DOHH2 (cell line): ENCODE data around the gene ATP11A.

Source experiments
- H3F3A ChIP-seq: fragments of 200-600 bp; sonication (generic), shearing (Covaris generic); 2 replicates; pipeline ENCODE4 v1.6.0; 2016; ENCODE audit warnings: antibody characterized with exemption, mild to moderate bottlenecking; ENCODE audit not compliant: control insufficient read depth, insufficient read depth
- H3K27ac ChIP-seq: fragments of 200-600 bp; sonication (generic); 2 replicates; pipeline ENCODE4 v1.5.1; 2014; ENCODE audit warnings: low read depth, mild to moderate bottlenecking, low read length, moderate library complexity
- H3K27me3 ChIP-seq: fragments of 200-600 bp; sonication (generic); 2 replicates; pipeline ENCODE4 v1.6.1; 2014; ENCODE audit warnings: mild to moderate bottlenecking, low read length, mixed read lengths; ENCODE audit not compliant: control insufficient read depth
- H3K36me3 ChIP-seq: fragments of 200-600 bp; sonication (generic); 2 replicates; pipeline ENCODE4 v1.6.1; 2014; ENCODE audit warnings: mild to moderate bottlenecking, low read length, moderate library complexity, mixed read lengths; ENCODE audit not compliant: control insufficient read depth
- H3K4me1 ChIP-seq: fragments of 200-600 bp; sonication (generic); 2 replicates; pipeline ENCODE4 v1.6.1; 2014; ENCODE audit warnings: mild to moderate bottlenecking, low read length, mixed read lengths; ENCODE audit not compliant: control insufficient read depth
- H3K4me2 ChIP-seq: fragments of 200-600 bp; sonication (generic); 2 replicates; pipeline ENCODE4 v1.6.0; 2014; ENCODE audit warnings: mild to moderate bottlenecking, low read length, moderate library complexity
- H3K4me3 ChIP-seq: fragments of 200-600 bp; sonication (generic); 2 replicates; pipeline ENCODE4 v1.5.1; 2014; ENCODE audit warnings: mild to moderate bottlenecking, low read length, mixed read lengths
- H3K79me2 ChIP-seq: fragments of 200-600 bp; sonication (generic); 2 replicates; pipeline ENCODE4 v1.6.1; 2014; ENCODE audit warnings: mild to moderate bottlenecking, low read length, mixed read lengths; ENCODE audit not compliant: control insufficient read depth
- H3K9me2 ChIP-seq: fragments of 200-600 bp; sonication (generic); replicated peaks from 2 replicates; pipeline ENCODE4 v1.6.1; 2014; ENCODE audit warnings: mild to moderate bottlenecking, low read length, mixed read lengths; ENCODE audit not compliant: control insufficient read depth
- H3K9me3 ChIP-seq: fragments of 200-600 bp; sonication (generic); 2 replicates; pipeline ENCODE4 v1.6.1; 2014; ENCODE audit warnings: antibody characterized with exemption, low read length, mixed read lengths; ENCODE audit not compliant: control insufficient read depth, insufficient read depth
- H4K20me1 ChIP-seq: fragments of 200-600 bp; sonication (generic); 2 replicates; pipeline ENCODE4 v1.6.0; 2014; ENCODE audit warnings: low read depth, mild to moderate bottlenecking, antibody characterized with exemption, low read length, moderate library complexity; ENCODE audit not compliant: control insufficient read depth, insufficient read depth
- CTCF ChIP-seq: fragments of 200-600 bp; sonication (generic); IDR thresholded peaks from one replicate; pipeline ENCODE4 v1.5.1; 2014; ENCODE audit warnings: antibody characterized with exemption, mild to moderate bottlenecking, low read depth, low read length; ENCODE audit not compliant: poor library complexity, severe bottlenecking
- EZH2phosphoT487 ChIP-seq: fragments of 200-600 bp; sonication (generic); IDR thresholded peaks from 2 replicates; pipeline ENCODE4 v1.6.1; 2017; ENCODE audit warnings: borderline replicate concordance, mild to moderate bottlenecking, antibody characterized with exemption, low read length, moderate library complexity, mixed read lengths

The ATP11A gene

GRCh38 chr13:112897603-112897955, 207.7 kb downstream of the ATP11A start:
- no peaks in the 10 kb centered on the region for H4K20me1 ChIP-seq
- H3K36me3 ChIP-seq: no peaks in the 10 kb centered on the region
- no peak overlapping the region for H3K4me3 ChIP-seq
- H3K9me2 ChIP-seq: no peaks in the 10 kb centered on the region
- no peak overlapping the region for H3K27ac ChIP-seq
- peaks cover 28% of the 10 kb centered on the region for H3K4me1 ChIP-seq
- H3F3A ChIP-seq: peaks cover 5% of the 10 kb centered on the region
- TF ChIP-seq EZH2phosphoT487 (no peak), CTCF (no peak)
- no peak overlapping the region for H3K4me2 ChIP-seq
- no peaks in the 10 kb centered on the region for H3K79me2 ChIP-seq
- H3K9me3 ChIP-seq: no peaks in the 10 kb centered on the region
- H3K27me3 ChIP-seq: peaks cover 29% of the 10 kb centered on the region

- H3K9me2 ChIP-seq: no peaks in the 10 kb centered on the region
- peaks cover 26% of the 10 kb centered on the region for H3K27me3 ChIP-seq
Observed at GRCh38 chr13:112897956-112898620, 208.2 kb downstream of the ATP11A start.

GRCh38 chr13:112898621-112899280, 208.9 kb downstream of the ATP11A start:
- Histone ChIP-seq H3K27ac (no peak overlapping the region), H3K4me1 (peaks cover 16% of the 10 kb centered on the region), H3K9me3 (no peaks in the 10 kb centered on the region), H3K36me3 (no peaks in the 10 kb centered on the region), H3F3A (no peaks in the 10 kb centered on the region), H4K20me1 (no peaks in the 10 kb centered on the region), H3K4me2 (no peak overlapping the region), H3K4me3 (no peak overlapping the region), H3K27me3 (peaks cover 22% of the 10 kb centered on the region), H3K9me2 (no peaks in the 10 kb centered on the region), H3K79me2 (no peaks in the 10 kb centered on the region)
- no peak for TF ChIP-seq EZH2phosphoT487
- TF ChIP-seq CTCF: no peak

More at GRCh38 chr13:112897956-112898620, 208.2 kb downstream of the ATP11A start:
- H3K4me2 ChIP-seq: no peak overlapping the region
- peaks cover 3% of the 10 kb centered on the region for H3F3A ChIP-seq
- no peaks in the 10 kb centered on the region for H3K9me3 ChIP-seq
- no peak overlapping the region for H3K27ac ChIP-seq
- no peaks in the 10 kb centered on the region for H3K36me3 ChIP-seq
- H3K4me3 ChIP-seq: no peak overlapping the region
- no peak for TF ChIP-seq CTCF
- no peak for TF ChIP-seq EZH2phosphoT487
- no peaks in the 10 kb centered on the region for H3K79me2 ChIP-seq
- peaks cover 23% of the 10 kb centered on the region for H3K4me1 ChIP-seq
- no peaks in the 10 kb centered on the region for H4K20me1 ChIP-seq
